OCI-LY1 (cell line): ENCODE measurements around the gene NELL2.

Experiments
- H2AFZ ChIP-seq: fragments of 200-600 bp; sonication (generic), shearing (Covaris generic); 2 replicates; pipeline ENCODE4 v1.6.0; 2014; ENCODE audit warnings: antibody characterized with exemption, mild to moderate bottlenecking, low read length
- H3F3A ChIP-seq: fragments of 200-600 bp; sonication (generic), shearing (Covaris generic); 2 replicates; pipeline ENCODE4 v1.6.0; 2014; ENCODE audit warnings: mild to moderate bottlenecking, antibody characterized with exemption, low read length, moderate library complexity; ENCODE audit not compliant: insufficient read depth
- H3K27ac ChIP-seq: fragments of 200-600 bp; sonication (generic); 2 replicates; pipeline ENCODE4 v1.5.1; 2014; ENCODE audit warnings: low read length, mixed run types, mild to moderate bottlenecking, low read depth; ENCODE audit not compliant: poor library complexity, severe bottlenecking
- H3K27me3 ChIP-seq: fragments of 200-600 bp; sonication (generic); 2 replicates; pipeline ENCODE4 v1.6.0; 2014; ENCODE audit warnings: antibody characterized with exemption, mild to moderate bottlenecking, low read length, moderate library complexity; ENCODE audit not compliant: insufficient read depth
- H3K36me3 ChIP-seq: fragments of 200-600 bp; sonication (generic); 2 replicates; pipeline ENCODE4 v1.6.1; 2014; ENCODE audit warnings: mild to moderate bottlenecking, antibody characterized with exemption, low read length, moderate library complexity, mixed read lengths; ENCODE audit not compliant: insufficient read depth
- H3K4me1 ChIP-seq: fragments of 200-600 bp; sonication (generic); 2 replicates; pipeline ENCODE4 v1.5.1; 2014; ENCODE audit warnings: mild to moderate bottlenecking, low read length, moderate library complexity; ENCODE audit not compliant: insufficient read depth, severe bottlenecking
- H3K4me2 ChIP-seq: fragments of 200-600 bp; sonication (generic), shearing (Covaris generic); 2 replicates; pipeline ENCODE4 v1.6.1; 2014; ENCODE audit warnings: low read length
- H3K4me3 ChIP-seq: fragments of 200-600 bp; sonication (generic); 2 replicates; pipeline ENCODE4 v1.5.1; 2014; ENCODE audit warnings: low read length, low read depth, mild to moderate bottlenecking, mixed read lengths; ENCODE audit not compliant: poor library complexity, severe bottlenecking
- H3K79me2 ChIP-seq: fragments of 200-600 bp; shearing (Covaris generic); 2 replicates; pipeline ENCODE4 v1.6.1; 2016; ENCODE audit warnings: mixed run types, low read length, mixed read lengths; ENCODE audit not compliant: insufficient read depth
- H3K9ac ChIP-seq: fragments of 200-600 bp; sonication (generic), shearing (Covaris generic); 2 replicates; pipeline ENCODE4 v1.6.1; 2014; ENCODE audit warnings: mild to moderate bottlenecking, low read length, mixed read lengths
- H3K9me2 ChIP-seq: fragments of 200-600 bp; sonication (generic), shearing (Covaris generic); 2 replicates; pipeline ENCODE4 v1.6.1; 2014; ENCODE audit warnings: low read depth, mild to moderate bottlenecking, low read length, mixed read lengths
- H3K9me3 ChIP-seq: fragments of 200-600 bp; shearing (Covaris generic); 2 replicates; pipeline ENCODE4 v1.6.1; 2014; ENCODE audit warnings: low read length, mixed read lengths
- H4K20me1 ChIP-seq: fragments of 200-600 bp; sonication (generic), shearing (Covaris generic); 2 replicates; pipeline ENCODE4 v1.6.0; 2016; ENCODE audit warnings: mild to moderate bottlenecking, low read length; ENCODE audit not compliant: insufficient read depth
- EZH2 ChIP-seq: fragments of 200-600 bp; sonication (generic), shearing (Covaris generic); IDR thresholded peaks from 2 replicates; pipeline ENCODE4 v1.8.0; 2017; ENCODE audit warnings: borderline replicate concordance, mixed run types, mild to moderate bottlenecking, antibody characterized with exemption, low read length, moderate library complexity, mixed read lengths
- TF ChIP-seq, protein P1 (sequence below): fragments of 200-600 bp; sonication (generic), shearing (Covaris generic); IDR thresholded peaks from 2 replicates; pipeline ENCODE4 v1.5.1; 2017; ENCODE audit warnings: mild to moderate bottlenecking, antibody characterized with exemption, low read length, moderate library complexity, mixed read lengths

The NELL2 gene

DNA sequence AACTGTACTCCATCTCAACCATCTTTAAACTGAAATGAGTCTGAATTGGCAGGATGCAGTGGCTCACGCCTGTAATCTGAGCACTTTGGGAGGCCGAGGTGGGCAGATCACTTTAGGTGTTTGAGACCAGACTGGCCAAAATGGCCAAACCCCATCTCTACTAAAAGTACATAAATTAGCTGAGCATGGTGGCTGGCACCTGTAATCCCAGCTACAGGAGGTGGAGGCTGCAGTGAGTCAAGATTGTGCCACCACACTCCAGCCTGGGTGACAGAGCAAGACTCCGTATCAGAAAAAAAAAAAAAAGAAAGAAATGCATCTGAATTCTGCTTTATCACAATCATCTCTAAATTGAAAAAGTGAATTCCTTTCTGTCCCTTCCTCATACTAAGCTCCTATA is 110.3 kb downstream of the NELL2 start:
- no peak overlapping the region for H2AFZ ChIP-seq
- no peaks in the 10 kb centered on the region for H3K9me2 ChIP-seq
- no peak overlapping the region for H3K4me3 ChIP-seq
- H3F3A ChIP-seq, result no peaks in the 10 kb centered on the region; the same call in 1 of the 2 replicates
- no peak overlapping the region for H3K27ac ChIP-seq
- TF ChIP-seq, protein P1, sequence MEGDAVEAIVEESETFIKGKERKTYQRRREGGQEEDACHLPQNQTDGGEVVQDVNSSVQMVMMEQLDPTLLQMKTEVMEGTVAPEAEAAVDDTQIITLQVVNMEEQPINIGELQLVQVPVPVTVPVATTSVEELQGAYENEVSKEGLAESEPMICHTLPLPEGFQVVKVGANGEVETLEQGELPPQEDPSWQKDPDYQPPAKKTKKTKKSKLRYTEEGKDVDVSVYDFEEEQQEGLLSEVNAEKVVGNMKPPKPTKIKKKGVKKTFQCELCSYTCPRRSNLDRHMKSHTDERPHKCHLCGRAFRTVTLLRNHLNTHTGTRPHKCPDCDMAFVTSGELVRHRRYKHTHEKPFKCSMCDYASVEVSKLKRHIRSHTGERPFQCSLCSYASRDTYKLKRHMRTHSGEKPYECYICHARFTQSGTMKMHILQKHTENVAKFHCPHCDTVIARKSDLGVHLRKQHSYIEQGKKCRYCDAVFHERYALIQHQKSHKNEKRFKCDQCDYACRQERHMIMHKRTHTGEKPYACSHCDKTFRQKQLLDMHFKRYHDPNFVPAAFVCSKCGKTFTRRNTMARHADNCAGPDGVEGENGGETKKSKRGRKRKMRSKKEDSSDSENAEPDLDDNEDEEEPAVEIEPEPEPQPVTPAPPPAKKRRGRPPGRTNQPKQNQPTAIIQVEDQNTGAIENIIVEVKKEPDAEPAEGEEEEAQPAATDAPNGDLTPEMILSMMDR, result no peak; the same call in 1 of the 2 replicates
- TF ChIP-seq EZH2, result no peak
- H3K4me1 ChIP-seq, result no peaks in the 10 kb centered on the region
- H3K36me3 ChIP-seq, result no peaks in the 10 kb centered on the region
- no peak overlapping the region for H3K9ac ChIP-seq
- no peaks in the 10 kb centered on the region for H3K9me3 ChIP-seq
- no peak overlapping the region for H3K4me2 ChIP-seq
- H3K79me2 ChIP-seq, result no peaks in the 10 kb centered on the region
- no peaks in the 10 kb centered on the region for H4K20me1 ChIP-seq
- no peaks in the 10 kb centered on the region for H3K27me3 ChIP-seq

GRCh38 chr12:44763021-44763420 is 113.1 kb downstream of the NELL2 start:
- Histone ChIP-seq H3K9me2 (no peaks in the 10 kb centered on the region), H3K4me3 (no peak overlapping the region), H3K9ac (no peak overlapping the region)

DNA sequence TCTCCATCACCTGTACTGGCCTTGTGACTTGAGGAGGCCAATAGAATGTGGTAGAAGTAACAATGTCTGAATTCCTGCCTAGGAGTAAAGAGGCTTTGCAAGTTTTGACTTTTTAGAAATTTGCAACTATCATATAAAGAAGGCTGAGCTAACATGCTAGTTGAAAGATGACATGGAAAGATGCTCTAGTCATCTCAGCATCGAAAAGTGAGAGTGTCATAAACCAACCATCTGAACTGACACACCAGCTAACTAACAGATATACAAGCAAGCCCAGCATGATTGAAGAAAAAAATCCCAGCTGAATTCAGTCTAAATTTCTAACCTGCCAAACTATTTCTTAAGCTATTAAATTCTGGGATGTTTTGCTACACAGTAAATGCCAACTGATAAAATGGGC is 116.8 kb downstream of the NELL2 start:
- H3K4me1 ChIP-seq, result no peaks in the 10 kb centered on the region
- no peak overlapping the region for H3K4me3 ChIP-seq
- H4K20me1 ChIP-seq, result no peaks in the 10 kb centered on the region
- no peaks in the 10 kb centered on the region for H3K36me3 ChIP-seq
- H3K9ac ChIP-seq, result no peak overlapping the region
- TF ChIP-seq, protein P1, result no peak
- no peak for TF ChIP-seq EZH2
- no peaks in the 10 kb centered on the region for H3K9me3 ChIP-seq
- no peaks in the 10 kb centered on the region for H3K79me2 ChIP-seq
- H3K27ac ChIP-seq, result no peak overlapping the region
- H3F3A ChIP-seq, result no peaks in the 10 kb centered on the region
- no peaks in the 10 kb centered on the region for H3K27me3 ChIP-seq
- no peak overlapping the region for H2AFZ ChIP-seq
- no peak overlapping the region for H3K4me2 ChIP-seq
- no peaks in the 10 kb centered on the region for H3K9me2 ChIP-seq

More at GRCh38 chr12:44763021-44763420, 113.1 kb downstream of the NELL2 start:
- Histone ChIP-seq H3K27ac (no peak overlapping the region), H4K20me1 (no peaks in the 10 kb centered on the region), H3F3A (no peaks in the 10 kb centered on the region), H3K4me2 (no peak overlapping the region), H3K36me3 (no peaks in the 10 kb centered on the region), H3K9me3 (no peaks in the 10 kb centered on the region), H2AFZ (no peak overlapping the region), H3K27me3 (no peaks in the 10 kb centered on the region), H3K79me2 (no peaks in the 10 kb centered on the region), H3K4me1 (no peaks in the 10 kb centered on the region)
- TF ChIP-seq EZH2, result no peak
- TF ChIP-seq, protein P1, result no peak
